Measurements from ENCODE around the gene GALNTL6.

- TF ChIP-seq POLR2A (IDR thresholded peaks at IDR 0.05), result no peak
- TF ChIP-seq POLR2AphosphoS5 (IDR thresholded peaks at IDR 0.05), result no peak
- TF ChIP-seq CTCF (IDR thresholded peaks at IDR 0.05), result no peak
- no peak for TF ChIP-seq EP300 (IDR thresholded peaks at IDR 0.05)
Measured at GRCh38 chr4:171896426-171896825, 83.2 kb downstream of the GALNTL6 start.

All from stomach (tissue), 4 donors.